ENCODE data around the gene ATG9B. TPM values are rescaled to one million over a fixed set of nuclear protein-coding genes. Genes with fewer than 3 reads are reported as not detected.

Gene ATG9B
- total RNA-seq, 4 donors from 2014 or later: 0.42 TPM; not detected in 3

- TF ChIP-seq CTCF (IDR thresholded peaks at IDR 0.05): no peak
- no peak for TF ChIP-seq EP300 (IDR thresholded peaks at IDR 0.05)
- no peak for TF ChIP-seq POLR2AphosphoS5 (IDR thresholded peaks at IDR 0.05)
- TF ChIP-seq POLR2A (IDR thresholded peaks at IDR 0.05; ENCODE audit: low read depth): no peak
- intact Hi-C loops (cut with DNase I): loop anchor here (5.0 kb wide), 2 partner anchors 38 to 47 kb away; partner anchors contain the start of gene ABCB8
- Histone ChIP-seq H3K4me1 (peaks cover 37 to 44% (median 42%) of the 10 kb centered on the region in 4 donors), H3K9me3 (no peaks in the 10 kb centered on the region), H3K36me3 (peaks cover 48 to 64% (median 62%) of the 10 kb centered on the region in 4 donors), H3K4me3 (no peak overlapping the region), H3K27me3 (no peaks in the 10 kb centered on the region), H3K27ac (replicated peaks in 1 of 4) (no peak overlapping the region)
- DNase-seq (ENCODE audit: extremely low spot score): no peak
- 85% methylated on average over 3 of the region's 6 CpGs for WGBS
Measured at GRCh38 chr7:151064993-151065392, 40.7 kb upstream of the ATG9B start.

GRCh38 chr7:151064454-151064853 lies 40.2 kb upstream of the ATG9B start:
- TF ChIP-seq POLR2A (IDR thresholded peaks at IDR 0.05; ENCODE audit: low read depth) (no peak), EP300 (IDR thresholded peaks at IDR 0.05) (no peak), CTCF (IDR thresholded peaks at IDR 0.05) (no peak), POLR2AphosphoS5 (IDR thresholded peaks at IDR 0.05) (no peak)
- Histone ChIP-seq H3K27me3 (no peaks in the 10 kb centered on the region), H3K4me3 (no peak overlapping the region), H3K27ac (replicated peaks in 1 of 4) (no peak overlapping the region), H3K36me3 (peaks cover 45 to 59% (median 57%) of the 10 kb centered on the region in 4 donors), H3K4me1 (peaks cover 37 to 45% (median 44%) of the 10 kb centered on the region in 4 donors), H3K9me3 (no peaks in the 10 kb centered on the region)
- 88% methylated on average over 10 of the region's 18 CpGs for WGBS
- intact Hi-C loops (cut with DNase I): loop anchor here (5.0 kb wide), 2 partner anchors 37 to 48 kb away; partner anchors contain the start of gene ABCB8
- no peak for DNase-seq (ENCODE audit: extremely low spot score)

- H3K27me3 ChIP-seq: no peaks in the 10 kb centered on the region
- 17% methylated on average over 1 of the region's 11 CpGs for WGBS
- peak overlapping the region; percentile 92 to 95 (median 93) for H3K27ac ChIP-seq (replicated peaks in 1 of 4)
- intact Hi-C loops (cut with DNase I): loop anchor here (5.0 kb wide), 2 partner anchors 36 to 49 kb away; partner anchors contain the start of gene ABCB8
- no peak for DNase-seq (ENCODE audit: extremely low spot score)
- peaks cover 38 to 46% (median 44%) of the 10 kb centered on the region in 4 donors for H3K36me3 ChIP-seq
- H3K4me1 ChIP-seq: peaks cover 45 to 56% (median 55%) of the 10 kb centered on the region in 4 donors
- peak in 1 of 2 donors; percentile 65 for TF ChIP-seq POLR2AphosphoS5 (IDR thresholded peaks at IDR 0.05)
- TF ChIP-seq POLR2A (IDR thresholded peaks at IDR 0.05; ENCODE audit: low read depth): no peak
- H3K4me3 ChIP-seq: peak overlapping the region; percentile 41 to 52 (median 44)
- no peaks in the 10 kb centered on the region for H3K9me3 ChIP-seq
Measured at GRCh38 chr7:151063212-151063561, 38.9 kb upstream of the ATG9B start.

GRCh38 chr7:151062399-151063211 lies 38.3 kb upstream of the ATG9B start:
- Histone ChIP-seq H3K36me3 (peaks cover 32 to 41% (median 38%) of the 10 kb centered on the region in 4 donors), H3K4me3 (peak overlapping the region; percentile 41 to 52 (median 44)), H3K27ac (replicated peaks in 1 of 4) (peak overlapping the region; percentile 92 to 95 (median 93)), H3K27me3 (no peaks in the 10 kb centered on the region), H3K9me3 (no peaks in the 10 kb centered on the region), H3K4me1 (peaks cover 45 to 57% (median 56%) of the 10 kb centered on the region in 4 donors)
- no peak for DNase-seq (ENCODE audit: extremely low spot score)
- TF ChIP-seq CTCF (IDR thresholded peaks at IDR 0.05) (no peak), POLR2AphosphoS5 (IDR thresholded peaks at IDR 0.05) (no peak), EP300 (IDR thresholded peaks at IDR 0.05) (no peak), POLR2A (IDR thresholded peaks at IDR 0.05; ENCODE audit: low read depth) (no peak)
- intact Hi-C loops (cut with DNase I): loop anchor here (5.0 kb wide), 2 partner anchors 35 to 50 kb away; partner anchors contain the start of gene ABCB8
- 53% methylated on average over 30 of the region's 43 CpGs for whole genome bisulfite sequencing

- H3K4me1 ChIP-seq: peaks cover 50 to 62% (median 61%) of the 10 kb centered on the region in 4 donors
Measured at GRCh38 chr7:151062111-151062398, 37.8 kb upstream of the ATG9B start.

More at GRCh38 chr7:151062111-151062398, 37.8 kb upstream of the ATG9B start:
- Histone ChIP-seq H3K27me3 (no peaks in the 10 kb centered on the region), H3K27ac (replicated peaks in 1 of 4) (peak overlapping the region; percentile 92 to 95 (median 93)), H3K4me3 (peak overlapping the region in 2 of 4 donors; percentile 43 to 52), H3K36me3 (peaks cover 27 to 35% (median 33%) of the 10 kb centered on the region in 4 donors), H3K9me3 (no peaks in the 10 kb centered on the region)
- TF ChIP-seq POLR2A (IDR thresholded peaks at IDR 0.05; ENCODE audit: low read depth) (no peak), POLR2AphosphoS5 (IDR thresholded peaks at IDR 0.05) (no peak), EP300 (IDR thresholded peaks at IDR 0.05) (no peak), CTCF (IDR thresholded peaks at IDR 0.05) (no peak)
- intact Hi-C loops (cut with DNase I): loop anchor here (5.0 kb wide), 2 partner anchors 35 to 50 kb away; partner anchors contain the start of gene ABCB8
- DNase-seq (ENCODE audit: extremely low spot score): no peak
- 73% methylated on average over 7 of the region's 11 CpGs for WGBS

Data from esophagus muscularis mucosa (tissue), 4 donors.